GM12878 (cell line): ENCODE data around the gene KRIT1. TPM values are rescaled to one million over a fixed set of nuclear protein-coding genes. Genes with fewer than 3 reads are reported as not detected.

ENCODE experiments used
- ATAC-seq: fragments of 200-7000 bp; cut with Tn5 transposase; 3 replicates; pipeline ENCODE4 v1.9.1; 2020; ENCODE audit warnings: mild to moderate bottlenecking, moderate library complexity
- BruUV-seq: library from RNA; stranded (reverse); fragments of 400-500 nt; replicated peaks from 2 replicates; lab custom pipeline; 2021; lab: Mats Ljungman, UMichigan
- CTCF ChIA-PET: fragments of 300-600 bp; sonication (Branson Sonifier 250); formaldehyde crosslinking; extraction: SDS; loops from one replicate; lab custom pipeline; 2021; ENCODE audit warnings: inconsistent platforms; lab: Yijun Ruan, JAX
- POLR2A ChIA-PET: fragments of 350-600 bp; formaldehyde crosslinking; extraction: SDS; loops from one replicate; lab custom pipeline; 2021; ENCODE audit warnings: inconsistent platforms; lab: Charles Lee
- RAD21 ChIA-PET: fragments of 300-600 bp; sonication (Branson Sonifier 250); formaldehyde crosslinking; loops from one replicate; lab custom pipeline; 2023; ENCODE audit warnings: antibody characterized with exemption; ENCODE audit not compliant: unreplicated experiment; lab: Charles Lee
- SMC1A ChIA-PET: fragments of 300-600 bp; sonication (Branson Sonifier 250); formaldehyde crosslinking; loops from one replicate; lab custom pipeline; 2023; ENCODE audit not compliant: unreplicated experiment, uncharacterized antibody; lab: Charles Lee
- DNase-seq: peaks from one replicate; pipeline ENCODE4 v3.0.0-alpha.2; 2011; ENCODE audit warnings: low read depth, low spot score
- FAIRE-seq: peaks from 3 replicates; lab custom pipeline; 2011; peaks lifted over from hg19 to GRCh38; lab: Jason Lieb, UNC
- H2AFZ ChIP-seq: 2 replicates; pipeline ENCODE4 v1.6.0; 2011; ENCODE audit warnings: low read depth, low read length, control low read depth; ENCODE audit not compliant: control insufficient read depth
- H3K27ac ChIP-seq: 2 replicates; pipeline ENCODE4 v1.5.1; 2011; ENCODE audit warnings: control low read depth; ENCODE audit not compliant: control insufficient read depth, insufficient read depth
- H3K27me3 ChIP-seq, 2 experiments: replicated peaks in 1 of 2; 2 replicates each; pipeline versions ENCODE4 v1.6.0 to v1.6.1; 2011; ENCODE audit warnings: low read length in 1 of 2; ENCODE audit not compliant: control insufficient read depth in 2 of 2, insufficient read depth in 2 of 2
- H3K36me3 ChIP-seq, 2 experiments: 2 replicates each; pipeline ENCODE4 v1.5.1; 2011; ENCODE audit warnings: low read length in 1 of 2; ENCODE audit not compliant: control insufficient read depth in 2 of 2, insufficient read depth in 2 of 2
- H3K4me1 ChIP-seq: 2 replicates; pipeline ENCODE4 v1.6.1; 2011; ENCODE audit warnings: mild to moderate bottlenecking, low read length, moderate library complexity, mixed read lengths; ENCODE audit not compliant: control insufficient read depth, insufficient read depth
- H3K4me2 ChIP-seq: 2 replicates; pipeline ENCODE4 v1.6.0; 2011; ENCODE audit warnings: control low read depth; ENCODE audit not compliant: control insufficient read depth, insufficient read depth
- H3K4me3 ChIP-seq: fragments of 200-600 bp; sonication (generic); 2 replicates; pipeline ENCODE4 v1.5.1; 2016
- H3K79me2 ChIP-seq: 2 replicates; pipeline ENCODE4 v1.6.0; 2011; ENCODE audit warnings: low read length; ENCODE audit not compliant: control insufficient read depth, insufficient read depth
- H3K9ac ChIP-seq: 2 replicates; pipeline ENCODE4 v1.8.0; 2011; ENCODE audit warnings: low read length, control low read depth, mixed read lengths; ENCODE audit not compliant: control insufficient read depth, insufficient read depth
- H3K9me3 ChIP-seq: replicated peaks from 3 replicates; pipeline ENCODE4 v1.5.1; 2011; ENCODE audit warnings: mild to moderate bottlenecking, low read length; ENCODE audit not compliant: control insufficient read depth, insufficient read depth
- H4K20me1 ChIP-seq: 2 replicates; pipeline ENCODE4 v1.6.0; 2011; ENCODE audit not compliant: control insufficient read depth, insufficient read depth
- E2F4 ChIP-seq: IDR thresholded peaks from 2 replicates; pipeline ENCODE4 v1.6.1; 2012; ENCODE audit warnings: low read depth, low read length, improper control_type of control experiment
- ETV6 ChIP-seq, 2 experiments: fragments of 450-650 bp in 1 of 2; IDR thresholded peaks in 1 of 2; conservative IDR thresholded peaks in 1 of 2; 2 replicates each; pipeline ENCODE4 v1.6.1; 2014; ENCODE audit warnings: antibody characterized with exemption in 1 of 2, borderline replicate concordance in 1 of 2, low read depth in 1 of 2, mild to moderate bottlenecking in 1 of 2, moderate library complexity in 1 of 2
- IKZF2 ChIP-seq, 2 experiments: fragments of 450-650 bp; IDR thresholded peaks; 2 replicates each; pipeline ENCODE4 v1.6.1; 2017; ENCODE audit warnings: mild to moderate bottlenecking in 2 of 2, moderate library complexity in 2 of 2
- IRF3 ChIP-seq: fragments of 450-650 bp; IDR thresholded peaks from 2 replicates; pipeline ENCODE4 v1.6.1; 2014; ENCODE audit warnings: mild to moderate bottlenecking
- LARP7 ChIP-seq: fragments of 450-650 bp; IDR thresholded peaks from 2 replicates; pipeline ENCODE4 v1.6.1; 2017; ENCODE audit warnings: mild to moderate bottlenecking
- PKNOX1 ChIP-seq: fragments of 450-650 bp; IDR thresholded peaks from 2 replicates; pipeline ENCODE4 v1.6.1; 2016; ENCODE audit warnings: mild to moderate bottlenecking
- REST ChIP-seq: IDR thresholded peaks from 2 replicates; pipeline ENCODE4 v1.6.1; 2012; ENCODE audit warnings: mild to moderate bottlenecking, low read depth, low read length
- ZNF207 ChIP-seq: fragments of 450-650 bp; IDR thresholded peaks from 2 replicates; pipeline ENCODE4 v1.6.1; 2014; ENCODE audit warnings: antibody characterized with exemption, mild to moderate bottlenecking, borderline replicate concordance
- WGBS: methylation state at CpG from one replicate; pipeline ENCODE4 v1.1.6; 2016; ENCODE audit warnings: low lambda C conversion rate; ENCODE audit not compliant: insufficient replicate concordance, insufficient coverage; ENCODE audit errors: missing lambda C conversion rate; 5-methylcytosine and 5-hydroxymethylcytosine counted together
- in situ Hi-C: fragments of 300-500 bp; cut with MboI; formaldehyde crosslinking; loops from 9 replicates; pipeline ENCODE4 v1.14.3; 2018; ENCODE audit warnings: mixed read lengths
- intact Hi-C: fragments of 100-400 bp; cut with micrococcal nuclease; formaldehyde crosslinking; loops from one replicate; pipeline ENCODE4 v1.14.2; 2022; ENCODE audit not compliant: unreplicated experiment
- polyA plus RNA-seq, 11 experiments: library from polyadenylated mRNA; depleted of rRNA in 4 of 11; unstranded in 6 of 11; stranded (reverse) in 5 of 11; fragments of >200 nt; fragmentation: Nextera tagmentation in 4 of 11; fragmentation: Illumina TruSeq in 1 of 11; extraction: Ambion mirVana in 4 of 11; extraction: Trizol in 1 of 11; gene quantifications; 1 replicate in 1 of 11; 2 replicates in 10 of 11; pipeline versions ENCODE4 v1.2.1 to v1.2.3, GENCODE V29; 2011 to 2016; ENCODE audit warnings: inconsistent platforms in 2 of 11, missing spikeins in 2 of 11, low read depth in 1 of 11
- total RNA-seq, 4 experiments: library from RNA; depleted of rRNA in 3 of 4; stranded (reverse); fragments of >200 nt in 3 of 4; fragmentation: Illumina TruSeq in 1 of 4; extraction: Trizol in 1 of 4; gene quantifications; 2 replicates each; pipeline versions ENCODE4 v1.2.1 to v1.2.3, GENCODE V29; 2013 to 2021

Gene KRIT1
- total and polyA plus RNA-seq, 10 of the 15 experiments (the other 5 are each of a cell fraction or from before 2014, with no cell fraction given) = 12.0 to 60.1 (median 27.0) TPM

DNA sequence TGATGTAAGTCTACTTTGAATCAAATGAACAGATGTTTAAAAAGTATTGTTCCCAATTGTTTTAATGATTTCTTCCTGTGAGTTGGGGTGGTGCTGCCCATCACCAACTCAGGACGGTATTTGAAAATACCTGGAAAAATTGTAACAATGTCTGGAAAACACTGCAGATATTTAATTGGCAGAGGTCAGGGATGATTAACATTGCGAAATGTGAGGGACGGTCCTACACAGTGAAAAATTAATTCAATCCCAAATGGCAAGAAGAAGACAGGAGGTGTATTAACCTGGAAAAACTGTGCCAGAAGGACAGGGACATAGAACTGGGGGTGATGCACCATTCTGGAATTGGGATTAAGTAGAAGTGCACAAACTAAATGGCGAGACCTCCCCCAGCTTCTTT lies 29.6 kb upstream of the KRIT1 start (continued):
- TF ChIP-seq E2F4 (no peak), REST (no peak), ZNF207 (no peak), LARP7 (no peak), IKZF2 (IDR thresholded peaks at IDR 0.05) (no peak), IRF3 (no peak)

- H4K20me1 ChIP-seq = no peaks in the 10 kb centered on the region
- in situ Hi-C loops = no loop called here
- POLR2A ChIA-PET = no interaction called here
- TF ChIP-seq PKNOX1 (no peak), ETV6 (conservative IDR thresholded peaks at IDR 0.05 in 1 of 2, IDR thresholded peaks at IDR 0.05 in 1 of 2; ENCODE audit: borderline replicate concordance in 1 of 2, low read depth in 1 of 2) (no peak)
- TF ChIP-seq, all 136 proteins: peak for 0
- Histone ChIP-seq H3K36me3 (no peaks in the 10 kb centered on the region), H3K4me1 (no peaks in the 10 kb centered on the region), H3K9ac (no peak overlapping the region), H3K9me3 (no peaks in the 10 kb centered on the region), H3K79me2 (peaks cover 8% of the 10 kb centered on the region), H3K27ac (no peak overlapping the region), H3K4me3 (no peak overlapping the region), H3K4me2 (no peak overlapping the region), H3K27me3 (no peaks in the 10 kb centered on the region), H2AFZ (no peak overlapping the region)
- DNase-seq = no peak
- no peak for FAIRE-seq
- ChIA-PET RAD21 (no interaction called here), SMC1A (interaction anchor here (1.2 kb wide), 1 partner anchor 29 kb away, joined by 3 read pairs; no protein-coding TSS in a partner anchor), CTCF (interaction anchor here (1.0 kb wide), 1 partner anchor 10 kb away, joined by 3 read pairs; no protein-coding TSS in a partner anchor)
- intact Hi-C loops = no loop called here
- 92% methylated on average over 1 of the region's 1 CpG for WGBS
- no peak for ATAC-seq
- no TSS peak for BruUV-seq
Measured at GRCh38 chr7:92268921-92269320, 23.2 kb upstream of the KRIT1 start.
